SU-DHL-6 (cell line): ENCODE data around the gene CAMSAP1.

Experiments
- H2AFZ ChIP-seq: fragments of 200-600 bp; sonication (generic); 2 replicates; pipeline ENCODE4 v1.6.1; 2014; ENCODE audit warnings: low read depth, mild to moderate bottlenecking, moderate library complexity, mixed read lengths, antibody characterized with exemption, low read length; ENCODE audit not compliant: severe bottlenecking
- H3F3A ChIP-seq: fragments of 200-600 bp; shearing (Covaris generic); 2 replicates; pipeline ENCODE4 v1.6.0; 2016; ENCODE audit warnings: antibody characterized with exemption, mild to moderate bottlenecking; ENCODE audit not compliant: insufficient read depth
- H3K27ac ChIP-seq: fragments of 200-600 bp; sonication (generic); 2 replicates; pipeline ENCODE4 v1.5.1; 2016; ENCODE audit warnings: low read depth, mild to moderate bottlenecking, low read length, moderate library complexity, mixed read lengths
- H3K27me3 ChIP-seq: fragments of 200-600 bp; sonication (generic), shearing (Covaris generic); 2 replicates; pipeline ENCODE4 v1.6.0; 2014; ENCODE audit warnings: mild to moderate bottlenecking, low read length
- H3K36me3 ChIP-seq: fragments of 200-600 bp; sonication (generic); 2 replicates; pipeline ENCODE4 v1.6.1; 2014; ENCODE audit warnings: mild to moderate bottlenecking, low read length, mixed read lengths
- H3K4me2 ChIP-seq: fragments of 300-600, 200-600 bp; shearing (Covaris generic), sonication (generic); 2 replicates; pipeline ENCODE4 v1.6.0; 2014; ENCODE audit warnings: low read length, low read depth, mild to moderate bottlenecking; ENCODE audit not compliant: poor library complexity, severe bottlenecking
- H3K4me3 ChIP-seq: fragments of 200-600 bp; sonication (generic); 2 replicates; pipeline ENCODE4 v1.5.1; 2014; ENCODE audit warnings: antibody characterized with exemption, low read length, mild to moderate bottlenecking, mixed read lengths; ENCODE audit not compliant: insufficient read depth, poor library complexity, severe bottlenecking
- H3K79me2 ChIP-seq: fragments of 200-600 bp; sonication (generic); 2 replicates; pipeline ENCODE4 v1.6.1; 2014; ENCODE audit warnings: mild to moderate bottlenecking, low read length, moderate library complexity; ENCODE audit not compliant: insufficient read depth
- H3K9ac ChIP-seq: fragments of 200-600 bp; sonication (generic); 2 replicates; pipeline ENCODE4 v1.7.0; 2014; ENCODE audit warnings: mild to moderate bottlenecking, low read length
- H3K9me2 ChIP-seq: fragments of 200-600 bp; sonication (generic); replicated peaks from 2 replicates; pipeline ENCODE4 v1.6.1; 2014; ENCODE audit warnings: low read length; ENCODE audit not compliant: insufficient read depth
- H3K9me3 ChIP-seq: fragments of 200-600 bp; sonication (generic); 2 replicates; pipeline ENCODE4 v1.6.1; 2014; ENCODE audit warnings: low read length, mixed read lengths; ENCODE audit not compliant: insufficient read depth
- H4K20me1 ChIP-seq: fragments of 200-600 bp; sonication (generic); 2 replicates; pipeline ENCODE4 v1.6.1; 2014; ENCODE audit warnings: low read depth, mild to moderate bottlenecking, antibody characterized with exemption, low read length, moderate library complexity, mixed read lengths
- EZH2phosphoT487 ChIP-seq: fragments of 200-600 bp; sonication (generic), shearing (Covaris generic); conservative IDR thresholded peaks from 2 replicates; pipeline ENCODE4 v1.6.1; 2018; ENCODE audit warnings: mild to moderate bottlenecking, antibody characterized with exemption, low read length, moderate library complexity, mixed read lengths
- TF ChIP-seq, protein P1 (sequence below): fragments of 200-600 bp; sonication (generic); IDR thresholded peaks from one replicate; pipeline ENCODE4 v1.5.1; 2017; ENCODE audit warnings: antibody characterized with exemption, mild to moderate bottlenecking, low read length, moderate library complexity; ENCODE audit not compliant: insufficient read depth, poor library complexity, severe bottlenecking

Gene CAMSAP1

DNA sequence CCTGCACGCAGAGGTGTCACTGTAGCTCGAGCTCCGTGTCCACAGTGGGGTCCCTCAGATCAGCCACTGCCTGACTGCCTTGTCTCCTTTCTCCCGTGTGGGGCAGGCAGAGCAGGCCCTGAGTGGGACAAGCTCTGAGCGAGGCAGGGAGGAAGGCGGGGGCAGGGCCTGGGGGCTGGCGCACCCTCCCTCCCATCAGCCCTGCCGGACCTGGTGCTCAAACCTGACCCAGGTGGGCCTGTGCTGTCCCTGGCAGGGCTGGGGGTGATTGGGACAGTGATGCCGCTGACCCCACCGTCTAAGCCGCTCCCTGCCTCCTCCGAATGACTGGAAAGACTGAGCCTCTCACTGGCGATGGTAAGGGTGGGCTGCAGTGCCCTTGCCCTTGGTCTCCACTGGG lies 144.4 kb downstream of the CAMSAP1 start:
- H4K20me1 ChIP-seq: no peaks in the 10 kb centered on the region

GRCh38 chr9:135761845-135762168 lies 145.5 kb downstream of the CAMSAP1 start:
- Histone ChIP-seq H2AFZ (no peak overlapping the region), H3K9me3 (no peaks in the 10 kb centered on the region), H3K27ac (no peak overlapping the region), H3K9ac (no peak overlapping the region), H3K4me3 (no peak overlapping the region), H4K20me1 (no peaks in the 10 kb centered on the region), H3F3A (no peaks in the 10 kb centered on the region), H3K36me3 (no peaks in the 10 kb centered on the region), H3K79me2 (no peaks in the 10 kb centered on the region), H3K27me3 (no peaks in the 10 kb centered on the region), H3K4me2 (no peak overlapping the region), H3K9me2 (no peaks in the 10 kb centered on the region)
- TF ChIP-seq, protein P1, sequence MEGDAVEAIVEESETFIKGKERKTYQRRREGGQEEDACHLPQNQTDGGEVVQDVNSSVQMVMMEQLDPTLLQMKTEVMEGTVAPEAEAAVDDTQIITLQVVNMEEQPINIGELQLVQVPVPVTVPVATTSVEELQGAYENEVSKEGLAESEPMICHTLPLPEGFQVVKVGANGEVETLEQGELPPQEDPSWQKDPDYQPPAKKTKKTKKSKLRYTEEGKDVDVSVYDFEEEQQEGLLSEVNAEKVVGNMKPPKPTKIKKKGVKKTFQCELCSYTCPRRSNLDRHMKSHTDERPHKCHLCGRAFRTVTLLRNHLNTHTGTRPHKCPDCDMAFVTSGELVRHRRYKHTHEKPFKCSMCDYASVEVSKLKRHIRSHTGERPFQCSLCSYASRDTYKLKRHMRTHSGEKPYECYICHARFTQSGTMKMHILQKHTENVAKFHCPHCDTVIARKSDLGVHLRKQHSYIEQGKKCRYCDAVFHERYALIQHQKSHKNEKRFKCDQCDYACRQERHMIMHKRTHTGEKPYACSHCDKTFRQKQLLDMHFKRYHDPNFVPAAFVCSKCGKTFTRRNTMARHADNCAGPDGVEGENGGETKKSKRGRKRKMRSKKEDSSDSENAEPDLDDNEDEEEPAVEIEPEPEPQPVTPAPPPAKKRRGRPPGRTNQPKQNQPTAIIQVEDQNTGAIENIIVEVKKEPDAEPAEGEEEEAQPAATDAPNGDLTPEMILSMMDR: no peak
- TF ChIP-seq EZH2phosphoT487: no peak

More for the DNA sequence above, 144.4 kb downstream of the CAMSAP1 start:
- Histone ChIP-seq H3K27ac (no peak overlapping the region), H3K27me3 (no peaks in the 10 kb centered on the region), H3K9me3 (no peaks in the 10 kb centered on the region), H3K36me3 (no peaks in the 10 kb centered on the region), H3K9ac (no peak overlapping the region), H2AFZ (no peak overlapping the region), H3K4me2 (no peak overlapping the region), H3K4me3 (no peak overlapping the region), H3K9me2 (no peaks in the 10 kb centered on the region), H3K79me2 (no peaks in the 10 kb centered on the region), H3F3A (no peaks in the 10 kb centered on the region)
- no peak for TF ChIP-seq EZH2phosphoT487
- TF ChIP-seq, protein P1: no peak

DNA sequence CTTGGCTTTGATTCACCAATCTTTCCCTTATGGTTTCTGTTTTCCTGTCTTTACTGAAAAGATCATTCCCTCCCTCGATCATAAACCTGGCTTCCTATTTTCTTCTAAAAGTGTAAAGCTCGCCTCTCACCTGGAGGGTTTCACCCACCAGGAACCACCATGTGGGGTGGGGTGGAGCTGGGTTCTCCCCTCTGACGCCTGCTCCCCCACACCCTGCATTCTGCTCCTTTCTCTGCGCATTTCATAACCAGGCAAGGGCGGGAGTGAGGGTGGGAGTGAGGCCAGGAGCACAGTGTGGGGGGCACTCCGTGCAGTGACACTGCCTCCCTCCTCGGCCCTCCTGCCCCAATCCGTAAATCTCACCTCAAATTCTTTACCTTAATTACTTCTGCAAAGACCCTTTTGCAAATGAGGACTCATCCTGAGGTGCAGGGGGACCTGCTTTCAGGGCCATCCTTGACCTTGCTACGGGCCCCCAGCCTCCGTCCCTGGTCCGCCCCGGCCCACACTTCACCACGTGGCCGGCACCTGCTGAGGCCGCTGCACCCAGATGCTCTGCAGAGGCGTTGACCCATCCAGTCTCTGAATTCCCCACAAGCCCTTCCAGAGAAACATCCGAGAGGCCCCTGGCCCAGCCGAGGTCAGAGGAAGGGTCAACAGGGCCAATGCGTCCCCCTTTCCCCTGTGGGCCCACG lies 146.0 kb downstream of the CAMSAP1 start:
- Histone ChIP-seq H3K4me2 (no peak overlapping the region), H4K20me1 (no peaks in the 10 kb centered on the region), H3K36me3 (no peaks in the 10 kb centered on the region)

More for the DNA sequence above, 146.0 kb downstream of the CAMSAP1 start:
- no peak overlapping the region for H3K4me3 ChIP-seq
- H3K79me2 ChIP-seq: no peaks in the 10 kb centered on the region
- TF ChIP-seq EZH2phosphoT487: no peak
- TF ChIP-seq, protein P1: no peak
- H3F3A ChIP-seq: no peaks in the 10 kb centered on the region
- no peaks in the 10 kb centered on the region for H3K27me3 ChIP-seq
- no peak overlapping the region for H2AFZ ChIP-seq
- H3K9me3 ChIP-seq: no peaks in the 10 kb centered on the region
- H3K9me2 ChIP-seq: no peaks in the 10 kb centered on the region
- H3K27ac ChIP-seq: no peak overlapping the region
- H3K9ac ChIP-seq: no peak overlapping the region
